HG03039 (cell line): ENCODE results near the gene MARVELD2.
"Not testable (repeated sequence)": the region's sequence is repeated elsewhere in the genome, so short reads cannot be mapped to it uniquely, and the experiment has no call there.

Experiments
- ATAC-seq: cut with Tn5 transposase; IDR thresholded peaks from one replicate; pipeline ENCODE4 v1.9.1; 2021; ENCODE audit warnings: mild to moderate bottlenecking, moderate library complexity; ENCODE audit not compliant: unreplicated experiment

MARVELD2 gene

GRCh38 chr5:69444127-69444754 lies 29.3 kb downstream of the MARVELD2 start:
- ATAC-seq, result no peak

DNA sequence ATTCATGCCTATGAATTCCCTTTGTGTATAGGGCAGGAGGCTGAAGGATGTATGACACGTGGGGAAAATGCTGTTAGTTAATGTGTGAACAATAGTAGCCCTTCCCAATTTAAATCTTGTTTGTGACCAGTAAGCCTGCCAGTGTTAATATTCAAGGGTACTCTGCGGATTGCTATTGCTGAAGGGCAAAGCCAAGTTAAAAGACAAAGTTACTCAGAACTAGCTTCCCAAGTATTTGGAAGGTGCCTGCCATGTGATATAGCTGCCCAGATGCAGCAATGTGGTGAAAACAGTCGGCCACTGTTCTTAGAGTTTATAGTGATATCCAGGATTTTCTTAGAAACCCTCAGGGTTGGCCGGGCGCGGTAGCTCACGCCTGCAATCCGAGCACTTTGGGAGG lies 34.6 kb downstream of the MARVELD2 start:
- ATAC-seq, result no peak

- no peak for ATAC-seq
These were observed 35.2 kb downstream of the MARVELD2 start for GRCh38 chr5:69450116-69450515.

- not testable (repeated sequence) for ATAC-seq
These were observed 35.6 kb downstream of the MARVELD2 start for GRCh38 chr5:69450527-69450926.

DNA sequence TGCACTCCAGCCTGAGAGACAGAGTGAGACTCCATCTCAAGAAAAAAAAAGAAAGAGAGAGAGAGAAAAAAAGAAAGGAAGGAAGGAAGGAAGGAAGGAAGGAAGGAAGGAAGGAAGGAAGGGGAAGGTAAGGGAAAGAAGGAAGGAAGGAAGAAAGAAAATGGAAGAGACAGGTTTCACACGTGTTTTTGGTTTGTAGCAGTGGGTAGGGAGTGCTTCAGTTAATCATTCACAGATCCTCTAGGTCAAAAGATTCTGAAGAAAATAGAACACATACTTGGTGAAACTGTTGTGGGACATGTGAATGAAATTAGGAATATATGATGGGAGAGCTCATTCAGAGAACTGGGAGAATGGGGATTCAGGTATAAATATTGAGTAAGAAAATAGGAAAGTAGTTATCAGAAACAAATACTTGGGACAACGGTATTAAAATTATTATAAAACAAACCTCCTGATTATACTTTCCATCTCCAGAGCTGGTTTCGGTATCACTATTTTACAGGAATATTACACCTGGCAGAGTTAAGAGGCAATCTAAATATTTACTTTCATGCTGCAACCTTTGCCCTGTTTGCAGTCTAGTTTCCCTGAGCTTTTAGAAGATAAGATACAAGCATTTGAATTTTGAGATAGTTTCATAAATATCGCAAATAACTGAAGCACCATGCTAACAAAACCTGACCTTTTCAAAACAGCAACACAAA lies 37.2 kb downstream of the MARVELD2 start:
- ATAC-seq, result no peak

DNA sequence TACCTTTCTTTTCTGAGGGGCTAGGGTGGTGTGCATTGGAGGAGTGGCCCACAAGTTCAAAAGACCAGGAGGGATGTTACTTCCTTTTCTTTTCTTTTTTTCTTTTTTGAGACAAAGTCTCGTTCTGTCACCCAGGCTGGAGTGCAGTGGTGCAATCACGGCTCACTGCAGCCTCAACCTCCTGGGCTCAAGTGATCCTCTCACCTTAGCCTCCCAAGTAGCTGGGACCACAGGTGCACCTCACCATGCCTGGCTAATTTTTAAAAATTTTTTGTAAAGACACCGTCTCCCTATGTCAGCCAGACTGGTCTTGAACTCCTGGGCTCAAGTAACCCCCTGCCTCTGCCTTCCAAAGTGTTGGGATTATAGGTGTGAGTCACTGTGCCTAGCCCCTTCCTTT lies 38.6 kb downstream of the MARVELD2 start:
- ATAC-seq, result not testable (repeated sequence)

DNA sequence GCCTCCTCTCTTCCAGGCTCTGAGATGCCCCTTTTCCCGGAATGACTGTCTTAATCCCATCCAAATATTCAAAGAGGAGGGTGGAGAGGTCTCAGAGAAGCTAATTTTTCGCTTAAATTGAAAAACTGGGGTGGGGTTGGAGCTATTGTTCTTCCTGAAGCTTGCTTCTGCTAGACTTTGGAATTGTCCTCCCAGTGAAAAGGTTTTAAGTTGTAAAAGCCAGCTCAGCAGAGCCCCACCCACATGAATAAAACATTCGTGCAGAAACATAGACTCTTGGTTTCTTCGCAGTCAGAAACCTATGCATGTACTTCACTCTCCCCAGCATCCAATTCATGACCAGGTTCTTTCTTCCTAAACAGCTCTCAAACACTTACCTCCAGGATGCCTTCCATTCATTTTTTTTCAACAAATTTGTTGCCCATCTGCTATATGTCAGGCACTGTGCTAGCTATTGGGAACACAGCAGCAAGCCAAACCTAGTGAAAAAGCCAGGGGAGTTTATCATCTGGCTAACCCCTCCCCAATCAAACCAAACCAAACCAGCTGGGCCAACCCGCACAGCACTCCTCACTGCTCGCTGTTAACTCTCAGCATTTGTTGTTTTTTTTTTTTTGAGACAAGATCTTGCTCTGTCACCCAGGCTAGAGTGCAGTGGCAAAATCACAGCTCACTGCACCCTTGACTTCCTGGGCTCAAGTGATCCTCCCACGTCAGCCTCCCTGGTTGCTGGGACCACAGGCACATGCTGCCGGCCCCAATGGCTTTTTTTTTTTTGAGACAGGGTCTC lies 39.7 kb downstream of the MARVELD2 start:
- no peak for ATAC-seq

GRCh38 chr5:69455428-69455988 lies 40.6 kb downstream of the MARVELD2 start:
- not testable (repeated sequence) for ATAC-seq

DNA sequence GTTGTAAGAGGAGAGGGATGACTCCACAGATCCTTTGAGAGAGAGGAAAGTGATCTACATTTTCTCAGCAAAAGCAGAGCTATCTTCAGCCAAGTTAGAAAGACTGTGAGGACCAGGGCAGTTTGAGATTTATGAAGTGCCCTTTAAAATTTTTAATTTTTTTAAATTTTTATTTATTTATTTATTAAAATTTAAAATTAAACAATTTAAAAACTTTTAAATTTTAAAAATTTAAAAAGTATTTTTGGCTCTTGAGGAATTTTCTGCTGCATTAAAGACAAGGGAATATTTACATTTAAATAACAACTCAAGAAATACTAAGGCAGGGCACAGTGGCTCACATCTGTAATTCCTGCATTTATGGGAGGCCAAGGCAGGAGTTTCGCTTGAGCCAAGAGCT lies 47.3 kb downstream of the MARVELD2 start:
- no peak for ATAC-seq

GRCh38 chr5:69466375-69466774 lies 51.5 kb downstream of the MARVELD2 start:
- not testable (repeated sequence) for ATAC-seq

DNA sequence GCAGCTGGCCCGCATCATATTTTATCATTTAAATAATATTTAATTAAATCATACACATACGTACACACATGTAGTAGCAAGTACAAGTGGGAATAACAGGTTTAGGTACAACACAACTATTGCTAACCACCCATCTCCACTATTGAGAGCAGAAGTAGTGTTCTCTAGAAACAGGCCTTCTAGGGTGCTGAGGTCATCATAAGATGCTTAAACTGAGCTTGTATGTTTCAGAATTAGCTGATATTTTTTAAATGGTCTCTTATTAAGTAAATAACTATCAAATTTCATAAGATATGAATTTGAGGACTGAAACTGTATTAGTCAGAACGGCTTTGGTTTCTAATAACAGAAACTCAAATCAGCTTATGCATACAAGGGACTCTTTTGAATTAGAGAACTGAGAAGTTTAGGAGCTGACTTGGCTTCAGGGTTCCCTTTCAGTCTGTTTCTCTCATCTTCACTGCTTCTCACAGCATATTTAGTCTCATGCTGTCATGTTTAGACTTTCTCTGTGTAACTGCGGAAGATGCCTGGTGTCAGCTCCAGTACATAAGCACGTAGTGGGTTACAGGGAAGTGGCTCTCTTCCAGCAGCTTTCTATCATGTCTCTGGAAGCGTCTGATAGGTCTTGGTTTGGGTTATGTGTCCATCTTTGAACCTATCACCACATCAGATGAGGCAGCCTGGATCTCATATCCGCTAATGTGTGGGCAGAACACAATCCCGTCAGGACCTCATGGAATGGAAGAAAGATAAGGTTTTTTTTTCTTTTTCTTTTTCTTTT lies 52.7 kb downstream of the MARVELD2 start:
- ATAC-seq, result peak; percentile 96

GRCh38 chr5:69468631-69469030 lies 53.7 kb downstream of the MARVELD2 start:
- ATAC-seq, result no peak

GRCh38 chr5:69471516-69471915 lies 56.6 kb downstream of the MARVELD2 start:
- not testable (repeated sequence) for ATAC-seq

DNA sequence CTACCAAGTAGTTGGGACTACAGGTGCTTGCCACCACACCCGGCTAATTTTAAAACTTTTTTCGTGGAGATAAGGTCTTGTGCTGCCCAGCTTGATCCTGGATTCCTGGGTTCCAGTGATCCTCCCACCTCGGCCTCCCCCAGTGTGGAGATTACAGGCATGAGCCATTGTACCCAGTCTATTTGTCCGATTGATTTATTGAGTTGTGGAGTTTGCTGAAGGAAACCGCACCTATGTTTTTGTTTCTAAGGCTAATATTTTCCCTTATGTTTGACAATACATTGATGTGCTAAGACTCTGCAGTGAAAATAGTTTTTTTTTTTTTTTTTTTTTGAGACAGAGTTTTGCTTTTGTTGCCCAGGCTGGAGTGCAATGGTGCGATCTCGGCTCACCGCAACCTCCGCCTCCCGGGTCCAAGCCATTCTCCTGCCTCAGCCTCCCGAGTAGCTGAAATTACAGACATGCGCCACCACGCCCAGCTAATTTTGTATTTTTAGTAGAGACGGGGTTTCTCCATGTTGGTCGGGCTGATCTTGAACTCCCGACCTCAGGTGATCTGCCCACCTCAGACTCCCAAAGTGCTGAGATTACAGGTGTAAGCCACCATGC lies 57.7 kb downstream of the MARVELD2 start:
- ATAC-seq, result not testable (repeated sequence)

DNA sequence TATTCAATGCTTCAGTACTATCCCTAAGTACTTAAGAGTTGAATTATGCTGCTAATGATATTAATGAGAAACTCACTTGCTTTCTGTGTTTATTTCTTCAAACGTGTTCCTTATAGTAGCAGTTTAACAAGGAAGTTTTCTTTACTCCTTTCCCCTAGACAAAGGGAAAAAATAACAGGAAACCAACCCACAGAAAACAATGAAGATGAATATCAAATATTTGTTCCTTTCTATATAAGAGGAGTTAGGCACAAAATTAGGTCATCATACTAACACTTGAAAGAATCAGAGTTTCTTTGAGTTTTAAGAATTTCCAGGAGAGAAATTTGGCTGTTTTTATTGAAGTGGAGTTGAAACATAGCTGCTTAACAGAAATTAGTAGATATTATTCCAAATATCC lies 62.3 kb downstream of the MARVELD2 start:
- no peak for ATAC-seq

- ATAC-seq, result not testable (repeated sequence)
These were observed 63.4 kb downstream of the MARVELD2 start for GRCh38 chr5:69478296-69478695.

DNA sequence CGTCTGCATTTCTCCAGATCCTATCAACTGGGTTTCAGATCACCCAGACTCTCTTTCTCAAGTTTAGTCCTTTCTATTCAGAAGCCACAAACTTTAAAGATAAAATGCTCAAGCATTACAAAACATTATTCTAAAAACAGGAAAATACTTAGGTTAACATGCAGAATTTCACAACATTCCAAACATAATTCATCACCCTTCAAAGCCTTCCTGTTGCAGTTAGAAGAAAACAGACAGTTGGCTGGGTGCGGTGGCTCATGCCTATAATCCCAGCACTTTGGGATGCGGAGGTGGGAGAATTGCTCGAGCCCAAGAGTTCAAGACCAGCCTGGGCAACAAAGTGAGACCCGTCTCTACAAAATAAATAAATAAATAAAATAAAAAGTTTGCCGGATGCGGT lies 70.0 kb downstream of the MARVELD2 start:
- ATAC-seq, result no peak

DNA sequence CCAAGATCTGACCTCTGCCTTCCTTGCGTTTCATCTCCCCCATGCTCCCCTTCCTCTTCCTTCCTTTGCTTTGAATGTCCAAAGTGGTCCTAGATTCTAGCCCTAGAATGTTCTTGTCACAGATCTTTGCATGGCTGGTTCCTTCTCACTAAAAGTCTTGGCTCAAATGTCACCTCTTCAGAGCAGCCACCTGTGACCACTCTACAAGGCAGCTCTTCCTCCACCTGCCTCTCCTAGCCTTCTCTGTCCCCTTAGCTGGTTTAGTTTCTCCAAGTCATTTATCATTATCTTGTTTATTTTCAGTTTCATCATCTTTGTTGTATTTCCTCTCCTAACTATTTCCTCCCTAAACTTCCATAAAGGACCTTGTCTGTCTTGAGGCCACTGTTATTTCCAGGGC lies 70.6 kb downstream of the MARVELD2 start:
- no peak for ATAC-seq

- ATAC-seq, result no peak
These were observed 74.3 kb downstream of the MARVELD2 start for GRCh38 chr5:69489246-69489645.

- no peak for ATAC-seq
These were observed 76.1 kb downstream of the MARVELD2 start for GRCh38 chr5:69491027-69491426.
